IMR-90 (cell line): ENCODE results near the gene HSPG2.

Experiments
- CEBPB ChIP-seq: IDR thresholded peaks from 2 replicates; pipeline ENCODE4 v1.6.1; 2012; ENCODE audit warnings: low read depth, low read length, improper control_type of control experiment
- CHD1 ChIP-seq: IDR thresholded peaks from 2 replicates; pipeline ENCODE4 v1.6.1; 2012; ENCODE audit warnings: low read depth, low read length, improper control_type of control experiment
- MXI1 ChIP-seq: IDR thresholded peaks from 2 replicates; pipeline ENCODE4 v1.6.1; 2012; ENCODE audit warnings: low read depth, mild to moderate bottlenecking, low read length, moderate library complexity, borderline replicate concordance
- POLR2A ChIP-seq: IDR thresholded peaks from 2 replicates; pipeline ENCODE4 v1.6.1; 2012; ENCODE audit warnings: mild to moderate bottlenecking, low read depth, low read length
- RAD21 ChIP-seq: IDR thresholded peaks from 2 replicates; pipeline ENCODE4 v1.6.1; 2012; ENCODE audit warnings: low read length, improper control_type of control experiment
- RCOR1 ChIP-seq: IDR thresholded peaks from 2 replicates; pipeline ENCODE4 v1.6.1; 2012; ENCODE audit warnings: mild to moderate bottlenecking, low read length, improper control_type of control experiment; ENCODE audit not compliant: insufficient replicate concordance
- RFX5 ChIP-seq: IDR thresholded peaks from 2 replicates; pipeline ENCODE4 v1.8.0; 2012; ENCODE audit warnings: low read depth, mild to moderate bottlenecking, low read length, moderate library complexity
- SMC3 ChIP-seq: fragments of 150-350 bp; IDR thresholded peaks from 2 replicates; pipeline ENCODE4 v1.6.1; 2016; ENCODE audit warnings: low read depth, mild to moderate bottlenecking, antibody characterized with exemption, low read length, moderate library complexity
- TF ChIP-seq, protein P1 (sequence below): conservative IDR thresholded peaks from 2 replicates; pipeline ENCODE4 v1.5.1; 2012; ENCODE audit warnings: mild to moderate bottlenecking, low read depth, low read length, improper control_type of control experiment
- TF ChIP-seq, protein P2 (sequence below): fragments of 150-350 bp; IDR thresholded peaks from 2 replicates; pipeline ENCODE4 v1.6.1; 2017; ENCODE audit warnings: mild to moderate bottlenecking, antibody characterized with exemption, low read length, low read depth
- TF ChIP-seq, protein P3 (sequence below): fragments of 150-350 bp; IDR thresholded peaks from 2 replicates; pipeline ENCODE4 v1.6.1; 2016; ENCODE audit warnings: low read depth, mild to moderate bottlenecking, low read length, moderate library complexity, borderline replicate concordance

DNA sequence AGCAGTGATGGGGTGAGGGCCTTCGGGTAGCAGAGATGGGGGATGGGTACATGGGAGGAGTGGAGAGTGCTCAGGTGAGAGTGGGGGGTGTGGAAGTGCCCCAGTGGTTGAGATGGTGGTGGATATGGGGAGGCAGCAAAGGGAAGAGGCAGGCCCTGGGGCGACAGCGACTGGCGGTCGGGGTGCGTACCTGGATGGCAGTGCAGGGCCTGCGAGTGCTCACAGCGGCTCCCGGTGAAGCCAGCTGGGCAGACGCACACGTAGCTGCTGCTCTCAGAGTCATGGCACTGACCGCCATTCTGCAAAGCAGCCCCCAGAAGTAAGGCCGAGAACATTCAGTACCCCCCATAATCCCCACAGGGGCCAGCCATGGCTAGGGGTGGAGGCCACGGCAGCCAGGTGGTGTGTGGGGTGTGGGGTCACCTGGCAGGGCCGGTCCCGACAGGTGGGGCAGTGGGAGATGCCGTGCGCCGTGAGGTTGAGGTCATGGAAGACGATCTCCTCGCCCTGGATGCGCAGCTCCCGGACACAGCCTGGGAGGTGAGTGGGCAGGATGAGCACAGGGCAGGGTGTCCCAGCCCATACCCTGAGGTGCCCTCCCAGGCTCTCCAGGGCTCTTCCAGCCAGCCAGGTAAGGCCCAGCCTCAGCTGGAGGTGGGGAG is 106.2 kb downstream of the HSPG2 start:
- TF ChIP-seq, protein P1, sequence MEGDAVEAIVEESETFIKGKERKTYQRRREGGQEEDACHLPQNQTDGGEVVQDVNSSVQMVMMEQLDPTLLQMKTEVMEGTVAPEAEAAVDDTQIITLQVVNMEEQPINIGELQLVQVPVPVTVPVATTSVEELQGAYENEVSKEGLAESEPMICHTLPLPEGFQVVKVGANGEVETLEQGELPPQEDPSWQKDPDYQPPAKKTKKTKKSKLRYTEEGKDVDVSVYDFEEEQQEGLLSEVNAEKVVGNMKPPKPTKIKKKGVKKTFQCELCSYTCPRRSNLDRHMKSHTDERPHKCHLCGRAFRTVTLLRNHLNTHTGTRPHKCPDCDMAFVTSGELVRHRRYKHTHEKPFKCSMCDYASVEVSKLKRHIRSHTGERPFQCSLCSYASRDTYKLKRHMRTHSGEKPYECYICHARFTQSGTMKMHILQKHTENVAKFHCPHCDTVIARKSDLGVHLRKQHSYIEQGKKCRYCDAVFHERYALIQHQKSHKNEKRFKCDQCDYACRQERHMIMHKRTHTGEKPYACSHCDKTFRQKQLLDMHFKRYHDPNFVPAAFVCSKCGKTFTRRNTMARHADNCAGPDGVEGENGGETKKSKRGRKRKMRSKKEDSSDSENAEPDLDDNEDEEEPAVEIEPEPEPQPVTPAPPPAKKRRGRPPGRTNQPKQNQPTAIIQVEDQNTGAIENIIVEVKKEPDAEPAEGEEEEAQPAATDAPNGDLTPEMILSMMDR = no peak
- TF ChIP-seq CEBPB (no peak), POLR2A (no peak), RCOR1 (no peak), RAD21 (no peak), MXI1 (no peak), RFX5 (no peak), CHD1 (no peak), SMC3 (no peak)
- TF ChIP-seq, protein P2, sequence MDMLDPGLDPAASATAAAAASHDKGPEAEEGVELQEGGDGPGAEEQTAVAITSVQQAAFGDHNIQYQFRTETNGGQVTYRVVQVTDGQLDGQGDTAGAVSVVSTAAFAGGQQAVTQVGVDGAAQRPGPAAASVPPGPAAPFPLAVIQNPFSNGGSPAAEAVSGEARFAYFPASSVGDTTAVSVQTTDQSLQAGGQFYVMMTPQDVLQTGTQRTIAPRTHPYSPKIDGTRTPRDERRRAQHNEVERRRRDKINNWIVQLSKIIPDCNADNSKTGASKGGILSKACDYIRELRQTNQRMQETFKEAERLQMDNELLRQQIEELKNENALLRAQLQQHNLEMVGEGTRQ = no peak
- TF ChIP-seq, protein P3, sequence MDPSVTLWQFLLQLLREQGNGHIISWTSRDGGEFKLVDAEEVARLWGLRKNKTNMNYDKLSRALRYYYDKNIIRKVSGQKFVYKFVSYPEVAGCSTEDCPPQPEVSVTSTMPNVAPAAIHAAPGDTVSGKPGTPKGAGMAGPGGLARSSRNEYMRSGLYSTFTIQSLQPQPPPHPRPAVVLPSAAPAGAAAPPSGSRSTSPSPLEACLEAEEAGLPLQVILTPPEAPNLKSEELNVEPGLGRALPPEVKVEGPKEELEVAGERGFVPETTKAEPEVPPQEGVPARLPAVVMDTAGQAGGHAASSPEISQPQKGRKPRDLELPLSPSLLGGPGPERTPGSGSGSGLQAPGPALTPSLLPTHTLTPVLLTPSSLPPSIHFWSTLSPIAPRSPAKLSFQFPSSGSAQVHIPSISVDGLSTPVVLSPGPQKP = no peak
